ENCODE measurements around the gene HOXD10.

HOXD10 gene

DNA sequence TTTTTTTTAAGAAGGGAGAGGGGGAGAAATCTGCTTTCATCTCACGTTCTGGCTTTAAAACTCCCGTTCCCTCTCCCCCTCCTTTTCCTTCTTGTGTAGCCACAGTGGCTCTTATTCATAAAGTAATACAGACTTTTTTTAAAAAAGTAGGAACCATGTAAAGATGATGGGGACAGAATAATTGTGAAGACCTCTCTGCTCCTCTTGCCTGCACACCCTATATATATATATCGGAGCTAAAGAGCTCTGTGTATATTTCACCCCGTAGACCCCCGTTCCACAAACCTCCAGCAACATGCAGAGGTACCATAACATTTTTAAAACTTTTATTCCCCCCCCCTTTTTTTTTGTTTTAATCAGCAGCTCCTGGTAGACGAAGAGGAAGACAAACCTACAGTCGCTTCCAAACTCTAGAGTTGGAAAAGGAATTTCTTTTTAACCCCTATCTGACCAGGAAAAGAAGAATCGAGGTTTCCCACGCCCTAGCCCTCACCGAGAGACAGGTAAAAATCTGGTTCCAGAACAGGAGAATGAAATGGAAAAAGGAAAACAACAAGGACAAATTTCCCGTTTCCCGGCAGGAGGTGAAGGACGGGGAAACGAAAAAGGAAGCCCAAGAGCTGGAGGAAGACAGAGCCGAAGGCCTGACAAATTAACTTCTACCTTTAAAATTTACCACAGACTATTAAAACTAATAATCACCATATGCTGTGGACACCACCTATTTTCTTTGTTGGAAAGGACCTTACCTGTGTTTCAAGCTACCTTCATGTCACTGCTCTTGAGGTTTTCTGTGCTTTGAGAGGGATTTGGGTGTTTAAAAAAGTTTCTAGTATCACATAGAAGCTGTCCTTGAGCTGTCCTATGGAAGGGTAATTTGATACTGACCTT, 14.6 kb downstream of the HOXD10 start:
- H3K4me1 ChIP-seq (ENCODE audit: low read length), result no peaks in the 10 kb centered on the region
- H3K4me2 ChIP-seq (ENCODE audit: low read length), result no peak overlapping the region
- no peak overlapping the region for H3K27ac ChIP-seq (ENCODE audit: low read length)
- H2AFZ ChIP-seq (ENCODE audit: low read depth, low read length), result no peak overlapping the region
- no peaks in the 10 kb centered on the region for H3K9me3 ChIP-seq (ENCODE audit: insufficient read depth, low read length)
- no peaks in the 10 kb centered on the region for H3K79me2 ChIP-seq (ENCODE audit: low read length)
- H3K9ac ChIP-seq (ENCODE audit: low read length), result no peak overlapping the region
- no peaks in the 10 kb centered on the region for H4K20me1 ChIP-seq (ENCODE audit: insufficient read depth, low read length)
- H3K4me3 ChIP-seq (ENCODE audit: low read length), result no peak overlapping the region
- TF ChIP-seq, protein P1, sequence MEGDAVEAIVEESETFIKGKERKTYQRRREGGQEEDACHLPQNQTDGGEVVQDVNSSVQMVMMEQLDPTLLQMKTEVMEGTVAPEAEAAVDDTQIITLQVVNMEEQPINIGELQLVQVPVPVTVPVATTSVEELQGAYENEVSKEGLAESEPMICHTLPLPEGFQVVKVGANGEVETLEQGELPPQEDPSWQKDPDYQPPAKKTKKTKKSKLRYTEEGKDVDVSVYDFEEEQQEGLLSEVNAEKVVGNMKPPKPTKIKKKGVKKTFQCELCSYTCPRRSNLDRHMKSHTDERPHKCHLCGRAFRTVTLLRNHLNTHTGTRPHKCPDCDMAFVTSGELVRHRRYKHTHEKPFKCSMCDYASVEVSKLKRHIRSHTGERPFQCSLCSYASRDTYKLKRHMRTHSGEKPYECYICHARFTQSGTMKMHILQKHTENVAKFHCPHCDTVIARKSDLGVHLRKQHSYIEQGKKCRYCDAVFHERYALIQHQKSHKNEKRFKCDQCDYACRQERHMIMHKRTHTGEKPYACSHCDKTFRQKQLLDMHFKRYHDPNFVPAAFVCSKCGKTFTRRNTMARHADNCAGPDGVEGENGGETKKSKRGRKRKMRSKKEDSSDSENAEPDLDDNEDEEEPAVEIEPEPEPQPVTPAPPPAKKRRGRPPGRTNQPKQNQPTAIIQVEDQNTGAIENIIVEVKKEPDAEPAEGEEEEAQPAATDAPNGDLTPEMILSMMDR (IDR thresholded peaks at IDR 0.05; ENCODE audit: low read depth, low read length), result no peak
- TF ChIP-seq EZH2phosphoT487 (IDR thresholded peaks at IDR 0.05; ENCODE audit: low read depth), result no peak
- H3K36me3 ChIP-seq (replicated peaks; ENCODE audit: low read depth, low read length), result no peaks in the 10 kb centered on the region
- no peaks in the 10 kb centered on the region for H3K27me3 ChIP-seq (ENCODE audit: low read depth, low read length)

DNA sequence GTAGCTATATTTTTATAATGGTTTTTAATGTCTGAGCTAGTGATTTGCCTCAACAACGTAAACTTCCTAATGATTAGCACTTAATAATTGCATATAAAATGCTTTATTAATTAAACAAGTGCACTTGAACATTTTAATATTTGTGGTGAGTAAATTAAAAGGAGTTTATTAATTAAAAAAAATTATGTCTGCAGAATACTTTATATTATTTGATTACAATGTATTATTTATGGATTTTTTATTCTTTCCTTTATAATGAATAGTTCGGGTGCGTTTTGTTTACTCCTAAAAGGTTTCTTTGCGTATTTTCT, 15.2 kb downstream of the HOXD10 start:
- H3K4me3 ChIP-seq (ENCODE audit: low read length), result no peak overlapping the region
- H3K36me3 ChIP-seq (replicated peaks; ENCODE audit: low read depth, low read length), result no peaks in the 10 kb centered on the region
- H3K4me2 ChIP-seq (ENCODE audit: low read length), result no peak overlapping the region
- no peak overlapping the region for H3K27ac ChIP-seq (ENCODE audit: low read length)
- no peaks in the 10 kb centered on the region for H3K9me3 ChIP-seq (ENCODE audit: insufficient read depth, low read length)
- no peak overlapping the region for H3K9ac ChIP-seq (ENCODE audit: low read length)
- H4K20me1 ChIP-seq (ENCODE audit: insufficient read depth, low read length), result no peaks in the 10 kb centered on the region
- no peak overlapping the region for H2AFZ ChIP-seq (ENCODE audit: low read depth, low read length)
- TF ChIP-seq, protein P1 (IDR thresholded peaks at IDR 0.05; ENCODE audit: low read depth, low read length), result no peak
- TF ChIP-seq EZH2phosphoT487 (IDR thresholded peaks at IDR 0.05; ENCODE audit: low read depth), result no peak
- H3K27me3 ChIP-seq (ENCODE audit: low read depth, low read length), result no peaks in the 10 kb centered on the region
- H3K4me1 ChIP-seq (ENCODE audit: low read length), result no peaks in the 10 kb centered on the region
- H3K79me2 ChIP-seq (ENCODE audit: low read length), result no peaks in the 10 kb centered on the region

DNA sequence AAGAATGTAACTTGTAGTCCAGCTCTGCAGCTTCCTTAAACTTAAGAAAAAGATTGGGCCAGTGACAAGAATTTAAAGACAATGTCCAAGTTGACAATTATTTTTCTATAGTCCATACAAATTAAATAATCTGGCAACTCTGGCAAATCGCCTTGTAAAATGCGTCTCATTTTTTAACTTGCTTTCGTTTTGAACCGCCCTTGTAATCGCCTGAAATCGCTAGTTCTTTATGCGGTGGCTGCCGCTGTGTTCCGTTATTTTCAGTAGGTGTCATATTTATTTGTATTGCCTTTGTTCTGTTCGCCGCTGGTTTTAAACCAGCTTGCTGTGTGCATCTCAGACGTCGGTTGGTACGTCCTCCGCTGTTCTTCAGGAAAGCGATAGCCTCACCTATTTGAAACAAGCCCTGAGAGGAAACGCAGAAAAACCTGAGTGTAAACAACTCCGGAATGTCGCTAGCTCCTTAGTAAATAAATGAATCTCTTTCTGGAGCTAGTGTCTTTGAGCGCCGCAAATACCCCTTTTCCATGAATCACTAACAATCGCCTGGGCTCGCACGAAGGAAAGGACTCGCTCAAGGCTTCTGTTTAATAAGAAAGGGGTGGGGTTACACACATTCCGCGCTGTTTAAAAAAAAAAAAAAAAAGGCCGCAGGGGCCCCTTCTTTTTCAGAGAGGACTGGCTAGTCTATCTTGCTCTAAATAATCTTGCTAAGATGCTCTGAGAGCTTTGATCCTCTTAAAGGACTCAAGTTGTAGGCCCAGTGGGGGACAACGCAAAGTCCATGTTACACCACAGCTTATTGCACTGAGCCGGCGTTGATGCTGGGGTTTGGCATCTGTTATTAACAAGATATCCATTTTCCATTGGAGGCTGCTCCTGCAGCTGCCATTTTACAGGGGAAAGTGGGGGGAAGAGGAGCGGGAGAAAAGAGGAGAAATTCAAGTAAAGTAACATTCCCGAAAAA, 15.9 kb downstream of the HOXD10 start:
- Histone ChIP-seq H3K4me2 (ENCODE audit: low read length) (no peak overlapping the region), H3K79me2 (ENCODE audit: low read length) (no peaks in the 10 kb centered on the region), H3K4me3 (ENCODE audit: low read length) (no peak overlapping the region), H3K4me1 (ENCODE audit: low read length) (no peaks in the 10 kb centered on the region), H3K9me3 (ENCODE audit: insufficient read depth, low read length) (no peaks in the 10 kb centered on the region), H2AFZ (ENCODE audit: low read depth, low read length) (no peak overlapping the region), H3K27ac (ENCODE audit: low read length) (no peak overlapping the region), H4K20me1 (ENCODE audit: insufficient read depth, low read length) (no peaks in the 10 kb centered on the region), H3K9ac (ENCODE audit: low read length) (no peak overlapping the region), H3K36me3 (replicated peaks; ENCODE audit: low read depth, low read length) (no peaks in the 10 kb centered on the region), H3K27me3 (ENCODE audit: low read depth, low read length) (no peaks in the 10 kb centered on the region)
- TF ChIP-seq, protein P1 (IDR thresholded peaks at IDR 0.05; ENCODE audit: low read depth, low read length), result no peak
- TF ChIP-seq EZH2phosphoT487 (IDR thresholded peaks at IDR 0.05; ENCODE audit: low read depth), result no peak

DNA sequence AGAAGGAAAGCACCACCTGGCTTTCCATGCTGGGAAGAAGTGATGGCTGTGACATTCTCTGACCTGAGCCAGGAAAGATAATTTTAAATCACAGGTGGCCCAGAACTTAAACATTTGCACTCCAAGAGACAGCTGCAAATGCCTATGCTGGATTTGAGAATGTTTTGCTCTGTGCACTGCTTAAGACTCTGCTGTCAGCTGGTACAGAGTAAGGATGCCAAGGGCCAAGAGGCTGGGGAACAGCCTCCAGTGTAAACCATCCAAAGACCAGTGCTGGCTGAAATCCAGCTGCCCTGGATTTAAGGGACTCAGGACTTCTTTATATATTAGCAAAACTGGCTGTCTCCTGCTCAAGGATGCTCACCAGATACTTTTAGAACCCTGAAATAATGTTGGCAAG, 16.8 kb downstream of the HOXD10 start:
- Histone ChIP-seq H3K36me3 (replicated peaks; ENCODE audit: low read depth, low read length) (no peaks in the 10 kb centered on the region), H4K20me1 (ENCODE audit: insufficient read depth, low read length) (no peaks in the 10 kb centered on the region), H2AFZ (ENCODE audit: low read depth, low read length) (no peak overlapping the region), H3K79me2 (ENCODE audit: low read length) (no peaks in the 10 kb centered on the region), H3K27me3 (ENCODE audit: low read depth, low read length) (no peaks in the 10 kb centered on the region), H3K9ac (ENCODE audit: low read length) (no peak overlapping the region), H3K9me3 (ENCODE audit: insufficient read depth, low read length) (no peaks in the 10 kb centered on the region), H3K4me3 (ENCODE audit: low read length) (no peak overlapping the region), H3K27ac (ENCODE audit: low read length) (no peak overlapping the region), H3K4me1 (ENCODE audit: low read length) (no peaks in the 10 kb centered on the region), H3K4me2 (ENCODE audit: low read length) (no peak overlapping the region)
- TF ChIP-seq EZH2phosphoT487 (IDR thresholded peaks at IDR 0.05; ENCODE audit: low read depth), result no peak
- TF ChIP-seq, protein P1 (IDR thresholded peaks at IDR 0.05; ENCODE audit: low read depth, low read length), result no peak

Data from OCI-LY3 (cell line).